ENCODE measurements around the gene TUBB.

- TF ChIP-seq CTCF (IDR thresholded peaks at IDR 0.05) = no peak
- no peak for TF ChIP-seq POLR2A (IDR thresholded peaks at IDR 0.05)
- TF ChIP-seq EP300 (IDR thresholded peaks at IDR 0.05) = no peak
Observed at GRCh38 chr6:30741063-30741779, 21.1 kb downstream of the TUBB start.
